GF-D8 (cell line): ENCODE data around the gene MRGPRF.

Source experiments
- DNase-seq: peaks from one replicate; lab custom pipeline; 2025; lab: John Stamatoyannopoulos, UW

Gene MRGPRF

GRCh38 chr11:69050592-69051380 lies 37.7 kb upstream of the MRGPRF start:
- DNase-seq, result no peak

- peak; percentile 33 for DNase-seq
Observed at GRCh38 chr11:69049490-69049867, 36.4 kb upstream of the MRGPRF start.

GRCh38 chr11:69048694-69049489 lies 35.8 kb upstream of the MRGPRF start, which contains the start of gene TPCN2:
TSS of gene TPCN2 (plus strand) at chr11:69048932. CDS start at chr11:69048998, 66 bp downstream.
- DNase-seq, result peak; percentile 73

GRCh38 chr11:69048031-69048693 lies 35.1 kb upstream of the MRGPRF start:
- no peak for DNase-seq

- DNase-seq, result no peak
Observed at GRCh38 chr11:69044111-69045013, 31.3 kb upstream of the MRGPRF start.

GRCh38 chr11:69041516-69041915 lies 28.5 kb upstream of the MRGPRF start:
- no peak for DNase-seq

GRCh38 chr11:69040581-69041260 lies 27.7 kb upstream of the MRGPRF start:
- DNase-seq, result no peak

- DNase-seq, result no peak
Observed at GRCh38 chr11:69040051-69040450, 27.0 kb upstream of the MRGPRF start.

- no peak for DNase-seq
Observed at GRCh38 chr11:69039501-69039900, 26.5 kb upstream of the MRGPRF start.

- DNase-seq, result no peak
Observed at GRCh38 chr11:69037544-69037943, 24.5 kb upstream of the MRGPRF start.

GRCh38 chr11:69037074-69037473 lies 24.0 kb upstream of the MRGPRF start:
- DNase-seq, result no peak

GRCh38 chr11:69035946-69036340 lies 22.9 kb upstream of the MRGPRF start:
- DNase-seq, result no peak

- DNase-seq, result no peak
Observed at GRCh38 chr11:69035150-69035945, 22.3 kb upstream of the MRGPRF start.

GRCh38 chr11:69034123-69034867 lies 21.2 kb upstream of the MRGPRF start:
- no peak for DNase-seq

- DNase-seq, result no peak
Observed at GRCh38 chr11:69033431-69033830, 20.4 kb upstream of the MRGPRF start.

- no peak for DNase-seq
Observed at GRCh38 chr11:69032833-69033232, 19.8 kb upstream of the MRGPRF start.

GRCh38 chr11:69030301-69030700 lies 17.3 kb upstream of the MRGPRF start:
- DNase-seq, result no peak

GRCh38 chr11:69027704-69028372 lies 14.8 kb upstream of the MRGPRF start:
- peak; percentile 74 for DNase-seq

- no peak for DNase-seq
Observed at GRCh38 chr11:69024509-69024908, 11.5 kb upstream of the MRGPRF start.
